Smooth muscle cell (in vitro differentiated cells): ENCODE results near the gene ZNF20. TPM values are rescaled to one million over a fixed set of nuclear protein-coding genes. Genes with fewer than 3 reads are reported as not detected.

Source experiments
- DNase-seq: peaks from one replicate; lab custom pipeline; 2025; ENCODE audit not compliant: unreplicated experiment; lab: John Stamatoyannopoulos, UW
- H2AFZ ChIP-seq: fragments of 200-600 bp; sonication (generic); 2 replicates; pipeline ENCODE4 v1.6.0; 2016; ENCODE audit warnings: antibody characterized with exemption, low read depth, mild to moderate bottlenecking
- H3F3A ChIP-seq: fragments of 200-600 bp; sonication (generic); 2 replicates; pipeline ENCODE4 v1.6.0; 2017; ENCODE audit warnings: antibody characterized with exemption, low read depth
- H3K27ac ChIP-seq: fragments of 200-600 bp; sonication (generic); 2 replicates; pipeline ENCODE4 v1.5.1; 2016; ENCODE audit warnings: low read depth, mild to moderate bottlenecking
- H3K27me3 ChIP-seq: fragments of 200-600 bp; sonication (generic); 2 replicates; pipeline ENCODE4 v1.6.1; 2016; ENCODE audit warnings: low read depth, mild to moderate bottlenecking
- H3K36me3 ChIP-seq: fragments of 200-600 bp; sonication (generic); 2 replicates; pipeline ENCODE4 v1.5.1; 2016; ENCODE audit warnings: low read depth
- H3K4me1 ChIP-seq: fragments of 200-600 bp; sonication (generic); 2 replicates; pipeline ENCODE4 v1.5.1; 2016; ENCODE audit warnings: low read depth
- H3K4me2 ChIP-seq: fragments of 200-600 bp; sonication (generic); 2 replicates; pipeline ENCODE4 v1.6.0; 2016; ENCODE audit warnings: mild to moderate bottlenecking
- H3K4me3 ChIP-seq: fragments of 200-600 bp; sonication (generic); 2 replicates; pipeline ENCODE4 v1.5.1; 2016; ENCODE audit warnings: mild to moderate bottlenecking
- H3K79me2 ChIP-seq: fragments of 200-600 bp; sonication (generic); 2 replicates; pipeline ENCODE4 v1.6.0; 2016; ENCODE audit warnings: low read depth, mild to moderate bottlenecking
- H3K9ac ChIP-seq: fragments of 200-600 bp; sonication (generic); 2 replicates; pipeline ENCODE4 v1.6.0; 2016; ENCODE audit warnings: low read depth
- H3K9me3 ChIP-seq: fragments of 200-600 bp; sonication (generic); replicated peaks from 2 replicates; pipeline ENCODE4 v1.5.1; 2016; ENCODE audit warnings: low read depth
- H4K20me1 ChIP-seq: fragments of 200-600 bp; sonication (generic); 2 replicates; pipeline ENCODE4 v1.6.0; 2016; ENCODE audit warnings: low read depth
- CTCF ChIP-seq: fragments of 200-600 bp; sonication (generic); IDR thresholded peaks from 2 replicates; pipeline ENCODE4 v1.5.1; 2017; ENCODE audit warnings: borderline replicate concordance, mild to moderate bottlenecking, antibody characterized with exemption; ENCODE audit not compliant: insufficient read depth, poor library complexity, severe bottlenecking
- WGBS: methylation state at CpG from one replicate; pipeline ENCODE4 v1.1.7; 2016; ENCODE audit warnings: low lambda C conversion rate; 5-methylcytosine and 5-hydroxymethylcytosine counted together
- polyA plus RNA-seq: library from polyadenylated mRNA; unstranded; fragments of >200 nt; fragmentation: Nextera tagmentation; extraction: Ambion mirVana; gene quantifications from 2 replicates; pipeline ENCODE4 v1.2.1, GENCODE V29; 2016
- total RNA-seq: library from RNA; depleted of rRNA; stranded (reverse); fragments of >200 nt; gene quantifications from 2 replicates; pipeline ENCODE4 v1.2.3, GENCODE V29; 2014

The ZNF20 gene
- total and polyA plus RNA-seq, 2 experiments from 2014 or later: 0.46 to 1.3 TPM

DNA sequence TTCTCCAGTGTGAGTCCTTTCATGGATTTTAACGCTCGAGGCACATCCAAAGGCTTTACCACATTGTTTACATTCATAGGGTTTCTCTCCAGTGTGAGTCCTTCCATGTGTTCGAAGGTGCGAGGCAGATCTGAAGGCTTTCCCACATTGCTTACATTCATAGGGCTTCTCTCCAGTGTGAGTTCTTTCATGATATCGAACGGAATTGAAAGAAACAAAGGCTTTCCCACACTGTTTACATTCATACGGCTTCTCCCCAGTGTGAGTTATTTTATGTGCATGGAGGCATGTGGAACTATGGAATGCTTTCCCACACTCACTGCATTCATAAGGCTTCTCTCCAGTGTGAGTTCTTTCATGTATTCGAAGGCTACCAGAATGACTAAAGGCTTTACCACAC, 5.2 kb upstream of the ZNF20 start:
- peaks cover 26% of the 10 kb centered on the region for H3K79me2 ChIP-seq
- no peak overlapping the region for H3K4me3 ChIP-seq
- no peak for TF ChIP-seq CTCF
- WGBS: 96% methylated on average over 8 of the region's 8 CpGs
- no peaks in the 10 kb centered on the region for H4K20me1 ChIP-seq
- peaks cover 6% of the 10 kb centered on the region for H3K4me1 ChIP-seq
- no peaks in the 10 kb centered on the region for H3K27me3 ChIP-seq
- peaks cover 23% of the 10 kb centered on the region for H3K9me3 ChIP-seq
- H3K27ac ChIP-seq: no peak overlapping the region
- no peak overlapping the region for H2AFZ ChIP-seq
- no peak overlapping the region for H3K4me2 ChIP-seq
- H3K9ac ChIP-seq: no peak overlapping the region
- peaks cover 33% of the 10 kb centered on the region for H3K36me3 ChIP-seq
- no peak for DNase-seq
- H3F3A ChIP-seq: no peaks in the 10 kb centered on the region

GRCh38 chr19:12141405-12141736, 1.2 kb upstream of the ZNF20 start:
- Histone ChIP-seq H3K27ac (no peak overlapping the region), H3K4me1 (peaks cover 16% of the 10 kb centered on the region), H3K79me2 (peaks cover 25% of the 10 kb centered on the region), H3K36me3 (peaks cover 24% of the 10 kb centered on the region), H3K4me3 (no peak overlapping the region), H3F3A (no peaks in the 10 kb centered on the region), H3K9me3 (peaks cover 19% of the 10 kb centered on the region), H2AFZ (no peak overlapping the region), H3K9ac (no peak overlapping the region), H3K27me3 (no peaks in the 10 kb centered on the region), H3K4me2 (no peak overlapping the region), H4K20me1 (no peaks in the 10 kb centered on the region)
- 64% methylated on average over 10 of the region's 10 CpGs for WGBS
- DNase-seq: no peak
- no peak for TF ChIP-seq CTCF

- Histone ChIP-seq H4K20me1 (no peaks in the 10 kb centered on the region), H3K36me3 (peaks cover 20% of the 10 kb centered on the region), H3F3A (no peaks in the 10 kb centered on the region), H3K9me3 (peaks cover 13% of the 10 kb centered on the region), H3K79me2 (peaks cover 25% of the 10 kb centered on the region), H3K9ac (no peak overlapping the region), H3K4me2 (peak overlapping the region; percentile 80), H3K27me3 (no peaks in the 10 kb centered on the region), H3K4me1 (peaks cover 16% of the 10 kb centered on the region), H2AFZ (no peak overlapping the region), H3K4me3 (peak overlapping the region; percentile 85), H3K27ac (no peak overlapping the region)
- TF ChIP-seq CTCF: peak; percentile 85
- peak; percentile 44 for DNase-seq
- WGBS: 28% methylated on average over 17 of the region's 17 CpGs
Observed at GRCh38 chr19:12140545-12141404, 625 bp upstream of the ZNF20 start.

DNA sequence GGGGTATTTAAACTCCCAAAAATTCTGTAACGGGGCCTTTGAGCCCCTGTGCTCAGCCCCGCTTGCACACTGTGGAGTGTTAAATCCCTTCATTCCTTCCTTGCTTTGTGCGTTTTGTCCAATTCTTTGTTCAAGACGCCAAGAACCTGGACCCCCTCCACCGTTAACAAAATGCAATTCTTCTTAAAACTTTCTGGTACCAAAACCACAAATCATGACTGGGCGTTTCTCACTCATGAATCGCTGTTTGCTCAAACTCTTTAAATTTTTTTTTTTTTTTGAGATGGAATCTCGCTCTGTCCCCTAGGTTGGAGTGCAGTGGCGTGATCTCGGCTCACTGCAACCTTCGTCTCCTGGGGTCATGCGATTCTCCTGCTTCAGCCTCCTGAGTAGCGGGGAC, 881 bp downstream of the ZNF20 start:
- 24% methylated on average over 13 of the region's 13 CpGs for WGBS
- Histone ChIP-seq H3K79me2 (peaks cover 25% of the 10 kb centered on the region), H3F3A (no peaks in the 10 kb centered on the region), H3K36me3 (peaks cover 20% of the 10 kb centered on the region), H4K20me1 (no peaks in the 10 kb centered on the region), H3K4me1 (peaks cover 16% of the 10 kb centered on the region), H3K27me3 (no peaks in the 10 kb centered on the region), H3K4me3 (peak overlapping the region; percentile 85), H3K27ac (peak overlapping the region; percentile 83), H3K9ac (peak overlapping the region; percentile 87), H2AFZ (peak overlapping the region; percentile 79), H3K4me2 (peak overlapping the region; percentile 80), H3K9me3 (peaks cover 9% of the 10 kb centered on the region)
- DNase-seq: no peak
- TF ChIP-seq CTCF: no peak
